Neuronal stem cell (in vitro differentiated cells): Measurements from ENCODE around the gene ZNF575.

Source experiments
- DNase-seq: peaks from one replicate; pipeline ENCODE4 v3.0.0-alpha.2; 2013; ENCODE audit warnings: low spot score
- H2AFZ ChIP-seq: one replicate; pipeline ENCODE4 v1.6.1; 2013; ENCODE audit warnings: mild to moderate bottlenecking, low read length, inconsistent platforms
- H2AK5ac ChIP-seq: 2 replicates; pipeline ENCODE4 v1.6.1; 2013; ENCODE audit warnings: low read depth, mild to moderate bottlenecking, inconsistent platforms, low read length, moderate library complexity, mixed read lengths
- H2BK120ac ChIP-seq: 2 replicates; pipeline ENCODE4 v1.6.1; 2013; ENCODE audit warnings: low read depth, mild to moderate bottlenecking, inconsistent platforms, low read length, moderate library complexity, mixed read lengths
- H2BK12ac ChIP-seq: one replicate; pipeline ENCODE4 v1.6.1; 2013; ENCODE audit warnings: low read length, inconsistent platforms
- H2BK15ac ChIP-seq: 2 replicates; pipeline ENCODE4 v1.6.1; 2013; ENCODE audit warnings: mild to moderate bottlenecking, low read length, inconsistent platforms, mixed read lengths
- H2BK5ac ChIP-seq: one replicate; pipeline ENCODE4 v1.6.1; 2013; ENCODE audit warnings: inconsistent platforms, mild to moderate bottlenecking, low read length, moderate library complexity
- H3K14ac ChIP-seq: one replicate; pipeline ENCODE4 v1.6.1; 2013; ENCODE audit warnings: low read length, inconsistent platforms
- H3K18ac ChIP-seq: 2 replicates; pipeline ENCODE4 v1.6.1; 2013; ENCODE audit warnings: low read length, inconsistent platforms
- H3K23ac ChIP-seq: 2 replicates; pipeline ENCODE4 v1.6.1; 2013; ENCODE audit warnings: low read depth, mild to moderate bottlenecking, mixed read lengths, low read length, inconsistent platforms; ENCODE audit not compliant: poor library complexity
- H3K27ac ChIP-seq: replicated peaks from 3 replicates; pipeline ENCODE4 v1.5.1; 2013; ENCODE audit warnings: low read length, inconsistent platforms
- H3K27me3 ChIP-seq, 3 experiments: 2 replicates each; pipeline ENCODE4 v1.6.1; 2013; ENCODE audit warnings: low read length in 3 of 3, mild to moderate bottlenecking in 2 of 3, inconsistent platforms in 1 of 3, low read depth in 1 of 3, mixed read lengths in 1 of 3, moderate library complexity in 1 of 3; ENCODE audit not compliant: control insufficient read depth in 3 of 3, insufficient read depth in 3 of 3
- H3K36me3 ChIP-seq, 2 donors: replicated peaks in 1 of 2; 2 replicates each; pipeline ENCODE4 v1.6.1; 2013; ENCODE audit warnings: low read length in 2 of 2; ENCODE audit not compliant: control insufficient read depth in 2 of 2, insufficient read depth in 2 of 2
- H3K4ac ChIP-seq: 2 replicates; pipeline ENCODE4 v1.6.1; 2013; ENCODE audit warnings: inconsistent platforms, mild to moderate bottlenecking, low read length, moderate library complexity
- H3K4me1 ChIP-seq, 2 donors: 1 replicate in 1 of 2; 2 replicates in 1 of 2; pipeline ENCODE4 v1.6.1; 2013; ENCODE audit warnings: low read length in 2 of 2, low read depth in 1 of 2; ENCODE audit not compliant: control insufficient read depth in 2 of 2, insufficient read depth in 1 of 2
- H3K4me2 ChIP-seq: one replicate; pipeline ENCODE4 v1.6.1; 2013; ENCODE audit warnings: mild to moderate bottlenecking, low read length, inconsistent platforms; ENCODE audit not compliant: insufficient read depth, poor library complexity, severe bottlenecking
- H3K4me3 ChIP-seq, 2 donors: 2 replicates each; pipeline ENCODE4 v1.5.1; 2013; ENCODE audit warnings: low read length in 2 of 2, mild to moderate bottlenecking in 2 of 2, inconsistent platforms in 1 of 2, moderate library complexity in 1 of 2
- H3K79me1 ChIP-seq: one replicate; pipeline ENCODE4 v1.6.1; 2013; ENCODE audit warnings: low read depth, mild to moderate bottlenecking, inconsistent platforms, low read length, moderate library complexity
- H3K9ac ChIP-seq: one replicate; pipeline ENCODE4 v1.6.1; 2013; ENCODE audit warnings: mild to moderate bottlenecking, low read depth, low read length, inconsistent platforms; ENCODE audit not compliant: poor library complexity
- H3K9me3 ChIP-seq, 2 donors: replicated peaks in 1 of 2; 2 replicates each; pipeline versions ENCODE3 to v1.6.1; 2013; ENCODE audit warnings: low read length in 2 of 2, mild to moderate bottlenecking in 2 of 2, inconsistent platforms in 1 of 2, low read depth in 1 of 2, mixed read lengths in 1 of 2, moderate library complexity in 1 of 2; ENCODE audit not compliant: control insufficient read depth in 2 of 2, insufficient read depth in 1 of 2
- H4K8ac ChIP-seq: one replicate; pipeline ENCODE4 v1.6.1; 2013; ENCODE audit warnings: low read depth, mild to moderate bottlenecking, inconsistent platforms, low read length, moderate library complexity
- H4K91ac ChIP-seq: one replicate; pipeline ENCODE4 v1.6.1; 2013; ENCODE audit warnings: low read length, low read depth, mild to moderate bottlenecking, inconsistent platforms; ENCODE audit not compliant: poor library complexity
- WGBS, 2 donors: extraction: QIAGEN DNeasy Blood & Tissue Kit; methylation state at CpG; one replicate each; pipeline ENCODE4 v1.1.7; 2013; ENCODE audit warnings: missing lambda C conversion rate in 2 of 2, mixed read lengths in 1 of 2; ENCODE audit not compliant: insufficient read length in 2 of 2, insufficient replicate concordance in 1 of 2; ENCODE audit errors: extremely low coverage in 2 of 2; 5-methylcytosine and 5-hydroxymethylcytosine counted together

Gene ZNF575

DNA sequence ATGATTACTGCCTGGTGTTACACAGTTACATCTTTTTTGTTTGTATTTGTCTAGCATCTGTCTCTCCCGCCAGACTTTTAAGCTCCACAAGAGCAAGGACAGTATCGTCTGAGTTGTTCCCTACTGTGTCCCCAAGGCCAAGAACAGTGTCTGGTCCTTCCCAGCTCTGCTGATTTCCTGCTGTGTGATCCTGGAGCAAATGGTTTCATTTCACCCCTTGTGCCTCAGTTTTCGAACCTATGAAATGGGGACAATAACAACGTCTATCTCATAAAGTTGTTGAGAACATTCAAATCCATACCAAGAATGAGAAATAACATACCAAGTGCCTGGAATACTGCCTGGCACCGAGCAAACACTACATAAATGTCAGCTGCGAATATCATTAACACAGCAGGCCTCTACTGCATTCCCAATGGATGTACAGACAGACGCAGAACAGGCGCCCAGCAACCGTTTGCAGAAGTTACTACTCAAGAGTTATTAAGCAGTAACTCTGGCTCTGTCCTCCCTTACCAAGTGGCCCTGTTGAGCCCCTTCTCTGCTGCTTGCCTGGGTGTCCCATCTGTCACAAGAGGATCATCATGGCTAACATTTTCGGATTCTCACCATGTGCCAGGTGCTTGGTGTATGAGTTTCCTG lies 30.9 kb downstream of the ZNF575 start:
- Histone ChIP-seq H3K27ac (no peak overlapping the region), H3K18ac (no peak overlapping the region), H2BK15ac (no peak overlapping the region), H3K27me3 (no peaks in the 10 kb centered on the region), H4K8ac (no peak overlapping the region), H3K9me3 (no peaks in the 10 kb centered on the region), H3K4me2 (no peak overlapping the region), H2BK120ac (no peak overlapping the region), H2BK12ac (no peak overlapping the region), H3K14ac (no peak overlapping the region), H2AFZ (no peak overlapping the region), H3K9ac (no peak overlapping the region), H3K4me3 (no peak overlapping the region), H3K36me3 (peaks cover 23 to 62% of the 10 kb centered on the region in 2 donors), H2BK5ac (no peak overlapping the region), H3K4ac (no peak overlapping the region), H3K23ac (no peak overlapping the region), H3K4me1 (no peaks in the 10 kb centered on the region), H2AK5ac (no peak overlapping the region), H4K91ac (no peak overlapping the region), H3K79me1 (peaks cover 6% of the 10 kb centered on the region)
- no peak for DNase-seq
- no CpG with 5 or more reads among the region's 10 CpGs for WGBS, 2 donors

DNA sequence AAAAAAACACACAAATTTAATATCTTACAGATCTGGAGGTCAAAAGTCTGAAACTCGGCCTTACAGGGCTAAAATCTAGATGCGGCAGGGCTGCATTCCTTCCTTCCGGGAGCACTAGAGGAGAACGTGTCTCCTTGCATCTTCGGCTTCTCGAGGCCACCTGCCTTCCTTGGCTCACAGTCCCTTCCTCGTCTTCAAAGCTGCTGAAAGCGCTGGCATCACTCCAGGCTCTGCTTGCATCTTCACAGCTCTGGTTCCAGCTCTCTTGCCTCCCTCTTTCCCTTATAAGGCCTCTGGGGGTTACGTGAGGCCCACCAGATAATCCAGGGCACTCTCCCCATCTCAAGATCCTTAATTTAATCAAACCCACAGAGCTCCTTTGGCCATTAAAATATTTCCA lies 31.8 kb downstream of the ZNF575 start:
- H3K79me1 ChIP-seq, result peaks cover 6% of the 10 kb centered on the region
- no peak overlapping the region for H2BK5ac ChIP-seq
- peaks cover 24 to 61% of the 10 kb centered on the region in 2 donors for H3K36me3 ChIP-seq
- WGBS, 2 donors, result no CpG with 5 or more reads among the region's 9 CpGs
- H4K8ac ChIP-seq, result no peak overlapping the region
- H2AFZ ChIP-seq, result no peak overlapping the region
- H4K91ac ChIP-seq, result no peak overlapping the region
- H2BK15ac ChIP-seq, result no peak overlapping the region
- no peak overlapping the region for H3K23ac ChIP-seq
- no peak for DNase-seq
- no peaks in the 10 kb centered on the region for H3K4me1 ChIP-seq
- no peak overlapping the region for H3K27ac ChIP-seq
- no peak overlapping the region for H3K9ac ChIP-seq
- H2AK5ac ChIP-seq, result no peak overlapping the region
- H3K18ac ChIP-seq, result no peak overlapping the region
- H3K4me3 ChIP-seq, result no peak overlapping the region
- H3K4ac ChIP-seq, result no peak overlapping the region
- H2BK120ac ChIP-seq, result no peak overlapping the region
- no peak overlapping the region for H2BK12ac ChIP-seq
- no peaks in the 10 kb centered on the region for H3K9me3 ChIP-seq
- H3K27me3 ChIP-seq, result no peaks in the 10 kb centered on the region
- H3K14ac ChIP-seq, result no peak overlapping the region
- H3K4me2 ChIP-seq, result no peak overlapping the region

DNA sequence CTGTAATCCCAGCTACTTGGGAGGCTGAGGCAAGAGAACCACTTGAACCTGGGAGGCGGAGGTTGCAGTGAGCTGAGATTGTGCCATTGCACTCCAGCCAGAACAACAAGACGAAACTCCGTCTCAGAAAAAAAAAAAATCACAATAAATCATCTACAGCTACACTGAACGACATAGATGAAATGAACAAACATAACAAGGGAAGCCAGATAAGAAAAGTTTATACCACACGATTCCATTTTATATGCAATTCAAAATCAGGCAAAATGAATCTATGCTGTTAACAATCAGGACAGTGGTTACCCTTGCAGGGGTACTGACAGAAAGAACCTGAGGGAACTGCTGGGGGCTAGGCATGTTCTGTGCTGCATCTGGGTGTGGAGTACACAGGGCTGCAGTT lies 36.7 kb downstream of the ZNF575 start:
- Histone ChIP-seq H3K9me3 (no peaks in the 10 kb centered on the region), H2BK15ac (no peak overlapping the region), H4K91ac (no peak overlapping the region), H3K23ac (no peak overlapping the region), H2BK120ac (no peak overlapping the region), H3K4me2 (no peak overlapping the region), H2BK12ac (no peak overlapping the region), H3K4me1 (peaks cover 3% of the 10 kb centered on the region in 2 donors), H3K18ac (no peak overlapping the region), H3K9ac (no peak overlapping the region), H3K14ac (no peak overlapping the region), H3K4ac (no peak overlapping the region), H2AK5ac (no peak overlapping the region), H2AFZ (no peak overlapping the region), H4K8ac (no peak overlapping the region), H3K79me1 (peaks cover 3% of the 10 kb centered on the region), H2BK5ac (no peak overlapping the region), H3K36me3 (peaks cover 6 to 60% of the 10 kb centered on the region in 2 donors), H3K4me3 (no peak overlapping the region), H3K27me3 (no peaks in the 10 kb centered on the region), H3K27ac (no peak overlapping the region)
- no CpG with 5 or more reads among the region's 5 CpGs for WGBS, 2 donors
- no peak for DNase-seq

- Histone ChIP-seq H2AFZ (no peak overlapping the region), H3K36me3 (peaks cover 6 to 58% of the 10 kb centered on the region in 2 donors), H3K4me2 (no peak overlapping the region), H3K27me3 (no peaks in the 10 kb centered on the region), H3K23ac (no peak overlapping the region), H2BK5ac (no peak overlapping the region), H3K9me3 (no peaks in the 10 kb centered on the region), H3K4ac (no peak overlapping the region), H2BK12ac (no peak overlapping the region), H3K4me1 (peaks cover 4 to 6% of the 10 kb centered on the region in 2 donors), H3K79me1 (peaks cover 4% of the 10 kb centered on the region), H4K8ac (no peak overlapping the region), H3K27ac (no peak overlapping the region), H4K91ac (no peak overlapping the region), H3K18ac (no peak overlapping the region), H3K14ac (no peak overlapping the region), H3K9ac (no peak overlapping the region), H3K4me3 (no peak overlapping the region), H2AK5ac (no peak overlapping the region), H2BK120ac (no peak overlapping the region), H2BK15ac (no peak overlapping the region)
- WGBS, 2 donors, result no CpG with 5 or more reads among the region's 5 CpGs
- DNase-seq, result no peak
Observed at GRCh38 chr19:43570174-43570791, 37.3 kb downstream of the ZNF575 start.
